ENCODE results near the gene TAP1. TPM values are rescaled to one million over a fixed set of nuclear protein-coding genes. Genes with fewer than 3 reads are reported as not detected.

Gene TAP1
- total RNA-seq (2012; rRNA removed) (20.8 and 27.6 TPM in 2 replicates), polyA plus RNA-seq (2012; rRNA removed) (19.5 and 20.1 TPM in 2 replicates), Bru-seq, nascent RNA (percentile 46 among the genes with signal in this experiment), BruChase-seq, experiment 1, labeled RNA remaining after a 6-hour chase (percentile 60 among the genes with signal in this experiment), BruChase-seq, experiment 2, labeled RNA remaining after a 2-hour chase (percentile 56 among the genes with signal in this experiment)
- polyA plus RNA-seq (2012; cell fraction: cytosol; rRNA removed), result 19.7 and 20.0 TPM in 2 replicates
- 21.4 and 21.6 TPM in 2 replicates for polyA plus RNA-seq (2012; cell fraction: nucleus; rRNA removed; ENCODE audit: low replicate concordance)
- long read RNA-seq, transcript TAP1-201 (11 exons, 2,959 nt), result major isoform, 84 of 94 reads
- long read RNA-seq, partial matches to known transcripts, result 4 of 94 reads
- long read RNA-seq, other reads (novel, unspliced or antisense), result 6 of 94 reads

DNA sequence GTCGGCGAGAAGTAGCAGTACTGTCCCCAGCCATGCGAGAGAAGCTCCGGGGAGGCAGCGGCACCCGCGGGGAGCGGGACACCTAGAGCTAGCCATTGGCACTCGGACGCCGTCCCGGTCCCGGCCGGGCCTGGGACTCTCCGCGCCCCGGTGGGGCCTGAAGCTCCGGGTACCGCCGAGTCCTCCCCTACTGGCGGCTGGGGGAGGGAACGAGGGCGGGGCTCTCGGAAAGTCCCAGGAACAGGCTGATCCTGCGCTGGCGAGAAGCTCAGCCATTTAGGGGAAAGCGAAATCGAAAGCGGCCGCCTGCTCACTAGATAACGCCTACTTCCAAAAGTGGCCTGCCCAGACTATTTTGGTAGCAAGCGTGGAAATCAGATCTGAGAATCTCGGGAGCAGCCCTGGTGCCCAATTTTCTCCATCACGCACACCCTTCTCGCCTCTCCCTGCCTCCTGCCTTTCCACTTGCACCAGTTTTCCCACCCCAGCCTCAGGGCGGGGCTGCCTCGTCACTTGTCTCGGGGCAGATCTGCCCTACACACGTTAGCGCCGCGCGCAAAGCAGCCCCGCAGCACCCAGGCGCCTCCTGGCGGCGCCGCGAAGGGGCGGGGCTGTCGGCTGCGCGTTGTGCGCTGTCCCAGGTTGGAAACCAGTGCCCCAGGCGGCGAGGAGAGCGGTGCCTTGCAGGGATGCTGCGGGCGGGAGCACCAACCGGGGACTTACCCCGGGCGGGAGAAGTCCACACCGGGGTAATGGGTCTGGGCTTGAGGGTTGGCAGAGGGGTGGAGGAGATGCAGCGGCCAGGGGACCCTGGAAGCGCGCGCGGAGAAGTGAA lies at the start of gene TAP1, which contains the start of gene PSMB9:
Gene TAP1 (minus strand): TSS at position 164 of the 835 bp plus-strand sequence. CDS start 68 bp downstream, at position 96.
Gene PSMB9 (plus strand): TSS at position 652 of the 835 bp plus-strand sequence. CDS start 38 bp downstream, at position 690.
- peak; percentile 57 for TF ChIP-seq RAD21 (IDR thresholded peaks at IDR 0.05; ENCODE audit: low read length)
- TF ChIP-seq RFX5 (IDR thresholded peaks at IDR 0.05; ENCODE audit: low read depth, low read length), result peak; percentile 99
- TF ChIP-seq POLR2A (IDR thresholded peaks at IDR 0.05; ENCODE audit: low read depth, low read length), result peak; percentile 41; the same call in 1 of the 2 replicates
- no peak for TF ChIP-seq RCOR1 (IDR thresholded peaks at IDR 0.05; ENCODE audit: insufficient replicate concordance, low read length)
- peak; percentile 83 for TF ChIP-seq MAZ (IDR thresholded peaks at IDR 0.05; ENCODE audit: borderline replicate concordance, low read depth, low read length)
- TF ChIP-seq MXI1 (IDR thresholded peaks at IDR 0.05; ENCODE audit: borderline replicate concordance, low read depth, low read length), result peak; percentile 69
- TF ChIP-seq, protein P1, sequence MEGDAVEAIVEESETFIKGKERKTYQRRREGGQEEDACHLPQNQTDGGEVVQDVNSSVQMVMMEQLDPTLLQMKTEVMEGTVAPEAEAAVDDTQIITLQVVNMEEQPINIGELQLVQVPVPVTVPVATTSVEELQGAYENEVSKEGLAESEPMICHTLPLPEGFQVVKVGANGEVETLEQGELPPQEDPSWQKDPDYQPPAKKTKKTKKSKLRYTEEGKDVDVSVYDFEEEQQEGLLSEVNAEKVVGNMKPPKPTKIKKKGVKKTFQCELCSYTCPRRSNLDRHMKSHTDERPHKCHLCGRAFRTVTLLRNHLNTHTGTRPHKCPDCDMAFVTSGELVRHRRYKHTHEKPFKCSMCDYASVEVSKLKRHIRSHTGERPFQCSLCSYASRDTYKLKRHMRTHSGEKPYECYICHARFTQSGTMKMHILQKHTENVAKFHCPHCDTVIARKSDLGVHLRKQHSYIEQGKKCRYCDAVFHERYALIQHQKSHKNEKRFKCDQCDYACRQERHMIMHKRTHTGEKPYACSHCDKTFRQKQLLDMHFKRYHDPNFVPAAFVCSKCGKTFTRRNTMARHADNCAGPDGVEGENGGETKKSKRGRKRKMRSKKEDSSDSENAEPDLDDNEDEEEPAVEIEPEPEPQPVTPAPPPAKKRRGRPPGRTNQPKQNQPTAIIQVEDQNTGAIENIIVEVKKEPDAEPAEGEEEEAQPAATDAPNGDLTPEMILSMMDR (conservative IDR thresholded peaks at IDR 0.05; ENCODE audit: low read depth, low read length), result peak; percentile 85
- TF ChIP-seq SMC3 (IDR thresholded peaks at IDR 0.05; ENCODE audit: low read depth, low read length), result peak; percentile 72
- TF ChIP-seq CEBPB (IDR thresholded peaks at IDR 0.05; ENCODE audit: low read depth, low read length), result no peak
- TF ChIP-seq BHLHE40 (IDR thresholded peaks at IDR 0.05; ENCODE audit: low read depth, low read length), result peak; percentile 48
- no peak for TF ChIP-seq NFE2L2 (IDR thresholded peaks at IDR 0.05; ENCODE audit: low read depth, low read length)
- intact Hi-C loops (cut with micrococcal nuclease) (loop anchor here (1.0 kb wide), 2 partner anchors 9 to 15 kb away; partner anchors contain the start of genes PSMB8 and TAP2), in situ Hi-C loops (cut with MboI; ENCODE audit: low sequenced_read_pairs) (no loop called here), dilution Hi-C loops (cut with HindIII; ENCODE audit: low sequenced_read_pairs, unreplicated experiment) (no loop called here)
- H2BK120ac ChIP-seq (ENCODE audit: low read depth, low read length), result peak within 1 kb of the TSS; percentile 93
- WGBS, 2 experiments (ENCODE audit: extremely low coverage in 2 of 2, insufficient read length in 1 of 2), result 0% methylated on average over 35 of the region's 68 CpGs; no CpG with 5 or more reads in 1 of the 2 experiments
- DNase-seq, result peak; percentile 90
- peak within 1 kb of the TSS; percentile 94 for H2AK9ac ChIP-seq (replicated peaks; ENCODE audit: low read depth, low read length, poor library complexity)
- H3K14ac ChIP-seq (replicated peaks; ENCODE audit: low read depth, low read length), result peak within 1 kb of the TSS; percentile 98
- H4K20me1 ChIP-seq (ENCODE audit: insufficient read depth, low read length), result no peaks in the 10 kb centered on the region
- peak; percentile 93 for ATAC-seq (ENCODE audit: low read depth)
- H4K91ac ChIP-seq (ENCODE audit: insufficient read depth, low read depth, low read length), result peak within 1 kb of the TSS; percentile 90
- peaks cover 8 to 39% of the 10 kb centered on the region in 2 experiments for H3K79me1 ChIP-seq (ENCODE audit: low read depth in 1 of 2, low read length in 2 of 2)
- H3K36me3 ChIP-seq (ENCODE audit: control insufficient read depth, insufficient read depth, low read length), result peaks cover 13% of the 10 kb centered on the region
- no peaks in the 10 kb centered on the region for H3K27me3 ChIP-seq (ENCODE audit: control insufficient read depth, insufficient read depth, low read length)
- H3K4me2 ChIP-seq (ENCODE audit: low read depth, low read length), result peak within 1 kb of the TSS; percentile 94
- no TSS peak for BruUV-seq (replicated peaks)
- peak within 1 kb of the TSS; percentile 78 for H3K9ac ChIP-seq (ENCODE audit: low read depth, low read length)
- H4K5ac ChIP-seq (ENCODE audit: low read depth, low read length), result peak within 1 kb of the TSS; percentile 45
- peak within 1 kb of the TSS; percentile 75 for H3K27ac ChIP-seq (ENCODE audit: insufficient read depth, low read length)
- peak within 1 kb of the TSS; percentile 83 for H2BK20ac ChIP-seq (ENCODE audit: low read depth, low read length)
- peaks cover 4% of the 10 kb centered on the region for H3K4me1 ChIP-seq (ENCODE audit: control insufficient read depth, insufficient read depth, low read length)
- H2AFZ ChIP-seq (replicated peaks; ENCODE audit: low read length, poor library complexity), result peak within 1 kb of the TSS; percentile 99
- H2AK5ac ChIP-seq (ENCODE audit: low read depth, low read length), result peak within 1 kb of the TSS; percentile 84
- no peaks in the 10 kb centered on the region for H3K9me3 ChIP-seq (ENCODE audit: control insufficient read depth, insufficient read depth, low read length)
- peak within 1 kb of the TSS; percentile 57 for H3K4me3 ChIP-seq (ENCODE audit: insufficient read depth, low read depth, low read length)
- POLR2A ChIA-PET (ENCODE audit: unreplicated experiment), result interaction anchor here (0.6 to 1.9 kb wide), 7 partner anchors 10 to 122 kb away, joined by 3 to 9 read pairs (median 4); partner anchors contain the start of gene TAP2
- CTCF ChIA-PET, result interaction anchor here (0.8 to 4.4 kb wide), 5 partner anchors 9 to 22 kb away, joined by 3 to 44 read pairs (median 4); partner anchors contain the start of gene TAP2
- H3K23ac ChIP-seq (ENCODE audit: low read depth, low read length), result peak within 1 kb of the TSS; percentile 98
- H2BK15ac ChIP-seq (ENCODE audit: low read depth, low read length), result peak within 1 kb of the TSS; percentile 87; the same call in 2 of the 3 replicates
- H2BK5ac ChIP-seq (ENCODE audit: low read depth, low read length, poor library complexity, severe bottlenecking), result peak within 1 kb of the TSS; percentile 72
- peak within 1 kb of the TSS; percentile 94 for H3K56ac ChIP-seq (ENCODE audit: extremely low read depth, insufficient read depth, low read length)
- peak within 1 kb of the TSS; percentile 93 for H3K4ac ChIP-seq (ENCODE audit: low read depth, low read length)
- H3K18ac ChIP-seq (ENCODE audit: low read depth, low read length), result peak within 1 kb of the TSS; percentile 53
- peak within 1 kb of the TSS; percentile 38 to 84 for H4K8ac ChIP-seq (ENCODE audit: low read depth in 2 of 2, low read length in 2 of 2)
- H3K9me1 ChIP-seq (ENCODE audit: insufficient read depth, low read length), result peaks cover 18% of the 10 kb centered on the region
